Hepatocyte (in vitro differentiated cells): Measurements from ENCODE around the gene MGMT.

Source experiments
- EZH2 ChIP-seq: fragments of 200-600 bp; sonication (generic); IDR thresholded peaks from 2 replicates; pipeline ENCODE4 v1.6.1; 2016; ENCODE audit warnings: antibody characterized with exemption, mild to moderate bottlenecking, borderline replicate concordance
- EZH2phosphoT487 ChIP-seq: fragments of 200-600 bp; sonication (generic); IDR thresholded peaks from one replicate; pipeline ENCODE4 v1.6.1; 2018; ENCODE audit warnings: antibody characterized with exemption, mild to moderate bottlenecking, low read depth, moderate library complexity; ENCODE audit not compliant: unreplicated experiment, severe bottlenecking
- TF ChIP-seq, protein P1 (sequence below): fragments of 200-600 bp; sonication (generic); IDR thresholded peaks from 2 replicates; pipeline ENCODE4 v1.5.1; 2016; ENCODE audit warnings: antibody characterized with exemption, mild to moderate bottlenecking; ENCODE audit not compliant: poor library complexity

DNA sequence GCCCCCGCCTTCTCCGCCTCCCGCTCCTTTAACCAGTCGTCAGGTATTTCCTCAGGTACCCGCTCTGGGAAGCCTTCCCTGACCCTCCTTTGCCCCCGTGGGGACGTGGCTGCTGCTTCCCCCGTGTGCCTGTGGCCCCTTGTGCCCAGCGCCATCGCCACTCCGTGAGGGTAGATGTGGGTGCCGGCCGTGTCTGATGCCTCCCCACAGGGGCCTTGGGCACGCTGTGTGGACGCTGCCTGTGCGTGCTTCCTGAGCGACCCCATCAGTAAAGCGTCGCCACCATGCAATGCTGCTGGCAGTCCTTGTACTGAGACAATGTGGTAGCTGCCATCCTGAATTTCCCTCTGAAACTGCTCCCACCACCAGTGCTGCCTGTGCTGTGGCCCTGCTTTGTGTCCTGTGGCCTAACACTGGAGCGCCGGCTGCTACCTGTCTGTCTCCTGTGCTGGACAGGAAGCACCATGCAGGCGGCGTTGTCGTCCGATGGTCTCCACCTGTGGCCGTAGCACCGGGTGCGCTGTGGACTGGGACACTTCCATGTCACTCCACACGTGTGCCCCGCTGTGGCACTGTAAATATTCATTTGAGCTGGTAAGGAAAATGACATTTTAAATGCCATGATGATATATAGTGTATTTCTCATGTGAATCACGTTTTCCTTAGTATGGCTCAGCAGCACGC is 213.8 kb downstream of the MGMT start:
- TF ChIP-seq, protein P1, sequence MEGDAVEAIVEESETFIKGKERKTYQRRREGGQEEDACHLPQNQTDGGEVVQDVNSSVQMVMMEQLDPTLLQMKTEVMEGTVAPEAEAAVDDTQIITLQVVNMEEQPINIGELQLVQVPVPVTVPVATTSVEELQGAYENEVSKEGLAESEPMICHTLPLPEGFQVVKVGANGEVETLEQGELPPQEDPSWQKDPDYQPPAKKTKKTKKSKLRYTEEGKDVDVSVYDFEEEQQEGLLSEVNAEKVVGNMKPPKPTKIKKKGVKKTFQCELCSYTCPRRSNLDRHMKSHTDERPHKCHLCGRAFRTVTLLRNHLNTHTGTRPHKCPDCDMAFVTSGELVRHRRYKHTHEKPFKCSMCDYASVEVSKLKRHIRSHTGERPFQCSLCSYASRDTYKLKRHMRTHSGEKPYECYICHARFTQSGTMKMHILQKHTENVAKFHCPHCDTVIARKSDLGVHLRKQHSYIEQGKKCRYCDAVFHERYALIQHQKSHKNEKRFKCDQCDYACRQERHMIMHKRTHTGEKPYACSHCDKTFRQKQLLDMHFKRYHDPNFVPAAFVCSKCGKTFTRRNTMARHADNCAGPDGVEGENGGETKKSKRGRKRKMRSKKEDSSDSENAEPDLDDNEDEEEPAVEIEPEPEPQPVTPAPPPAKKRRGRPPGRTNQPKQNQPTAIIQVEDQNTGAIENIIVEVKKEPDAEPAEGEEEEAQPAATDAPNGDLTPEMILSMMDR, result no peak
- no peak for TF ChIP-seq EZH2phosphoT487
- no peak for TF ChIP-seq EZH2
